Measurements from ENCODE around the gene FAM234A. TPM values are rescaled to one million over a fixed set of nuclear protein-coding genes. Genes with fewer than 3 reads are reported as not detected.

FAM234A gene
- total and polyA plus RNA-seq, 4 donors = 24.1 to 39.7 (median 27.8) TPM

DNA sequence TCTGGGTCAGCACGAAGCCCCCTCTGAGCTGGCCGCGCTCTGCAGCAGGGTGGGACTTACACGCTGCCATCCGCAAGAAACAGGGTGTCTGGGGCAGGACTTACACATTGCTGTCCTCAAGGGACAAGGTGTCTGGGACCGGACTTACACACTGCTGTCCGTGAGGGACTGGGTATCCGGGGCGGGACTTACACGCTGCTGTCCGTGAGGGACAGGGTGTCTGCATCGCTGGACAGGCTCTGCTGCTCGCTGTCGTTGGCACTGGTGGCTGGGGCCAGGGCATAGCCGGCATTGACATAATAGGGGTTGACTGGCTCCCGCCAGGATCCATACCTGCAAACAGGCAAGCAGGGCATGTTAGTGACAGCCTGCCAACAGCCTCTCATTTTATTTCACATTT, 79.7 kb downstream of the FAM234A start:
- whole genome bisulfite sequencing = 96% methylated on average over 16 of the region's 16 CpGs
- Histone ChIP-seq H3K9me3 (ENCODE audit: control insufficient read depth in 4 of 4, low read length in 3 of 4) (no peaks in the 10 kb centered on the region), H3K36me3 (ENCODE audit: control insufficient read depth in 4 of 4, insufficient read depth in 3 of 4, low read depth in 1 of 4, low read length in 3 of 4) (peaks cover 0 to 32% (median 8%) of the 10 kb centered on the region in 4 donors), H3K4me3 (ENCODE audit: low read depth in 1 of 3, low read length in 3 of 3) (no peak overlapping the region), H3K27me3 (ENCODE audit: control insufficient read depth in 4 of 4, insufficient read depth in 4 of 4, low read length in 3 of 4) (no peaks in the 10 kb centered on the region), H3K27ac (ENCODE audit: low read depth in 1 of 2, low read length in 2 of 2) (no peak overlapping the region), H3K4me1 (ENCODE audit: control insufficient read depth in 4 of 4, insufficient read depth in 4 of 4, low read length in 3 of 4) (no peaks in the 10 kb centered on the region), H3K9ac (ENCODE audit: low read depth in 1 of 2, low read length in 2 of 2) (no peak overlapping the region)
- DNase-seq (ENCODE audit: low spot score) = no peak
- TF ChIP-seq EGR1 (IDR thresholded peaks at IDR 0.05; ENCODE audit: low read depth in 2 of 2) (no peak), YY1 (IDR thresholded peaks at IDR 0.05) (no peak), FOXA2 (IDR thresholded peaks at IDR 0.05) (no peak), RAD21 (IDR thresholded peaks at IDR 0.05) (no peak), SP1 (IDR thresholded peaks at IDR 0.05) (no peak), JUND (IDR thresholded peaks at IDR 0.05) (no peak), FOXA1 (IDR thresholded peaks at IDR 0.05) (no peak), HNF4G (IDR thresholded peaks at IDR 0.05) (no peak), RXRA (IDR thresholded peaks at IDR 0.05) (no peak), TAF1 (conservative IDR thresholded peaks at IDR 0.05) (no peak), GABPA (IDR thresholded peaks at IDR 0.05 in 1 of 2, conservative IDR thresholded peaks at IDR 0.05 in 1 of 2) (no peak)
- TF ChIP-seq, protein P1, sequence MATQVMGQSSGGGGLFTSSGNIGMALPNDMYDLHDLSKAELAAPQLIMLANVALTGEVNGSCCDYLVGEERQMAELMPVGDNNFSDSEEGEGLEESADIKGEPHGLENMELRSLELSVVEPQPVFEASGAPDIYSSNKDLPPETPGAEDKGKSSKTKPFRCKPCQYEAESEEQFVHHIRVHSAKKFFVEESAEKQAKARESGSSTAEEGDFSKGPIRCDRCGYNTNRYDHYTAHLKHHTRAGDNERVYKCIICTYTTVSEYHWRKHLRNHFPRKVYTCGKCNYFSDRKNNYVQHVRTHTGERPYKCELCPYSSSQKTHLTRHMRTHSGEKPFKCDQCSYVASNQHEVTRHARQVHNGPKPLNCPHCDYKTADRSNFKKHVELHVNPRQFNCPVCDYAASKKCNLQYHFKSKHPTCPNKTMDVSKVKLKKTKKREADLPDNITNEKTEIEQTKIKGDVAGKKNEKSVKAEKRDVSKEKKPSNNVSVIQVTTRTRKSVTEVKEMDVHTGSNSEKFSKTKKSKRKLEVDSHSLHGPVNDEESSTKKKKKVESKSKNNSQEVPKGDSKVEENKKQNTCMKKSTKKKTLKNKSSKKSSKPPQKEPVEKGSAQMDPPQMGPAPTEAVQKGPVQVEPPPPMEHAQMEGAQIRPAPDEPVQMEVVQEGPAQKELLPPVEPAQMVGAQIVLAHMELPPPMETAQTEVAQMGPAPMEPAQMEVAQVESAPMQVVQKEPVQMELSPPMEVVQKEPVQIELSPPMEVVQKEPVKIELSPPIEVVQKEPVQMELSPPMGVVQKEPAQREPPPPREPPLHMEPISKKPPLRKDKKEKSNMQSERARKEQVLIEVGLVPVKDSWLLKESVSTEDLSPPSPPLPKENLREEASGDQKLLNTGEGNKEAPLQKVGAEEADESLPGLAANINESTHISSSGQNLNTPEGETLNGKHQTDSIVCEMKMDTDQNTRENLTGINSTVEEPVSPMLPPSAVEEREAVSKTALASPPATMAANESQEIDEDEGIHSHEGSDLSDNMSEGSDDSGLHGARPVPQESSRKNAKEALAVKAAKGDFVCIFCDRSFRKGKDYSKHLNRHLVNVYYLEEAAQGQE (IDR thresholded peaks at IDR 0.05) = no peak
- TF ChIP-seq, protein P2, sequence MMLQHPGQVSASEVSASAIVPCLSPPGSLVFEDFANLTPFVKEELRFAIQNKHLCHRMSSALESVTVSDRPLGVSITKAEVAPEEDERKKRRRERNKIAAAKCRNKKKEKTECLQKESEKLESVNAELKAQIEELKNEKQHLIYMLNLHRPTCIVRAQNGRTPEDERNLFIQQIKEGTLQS (IDR thresholded peaks at IDR 0.05) = no peak
- TF ChIP-seq, protein P3, sequence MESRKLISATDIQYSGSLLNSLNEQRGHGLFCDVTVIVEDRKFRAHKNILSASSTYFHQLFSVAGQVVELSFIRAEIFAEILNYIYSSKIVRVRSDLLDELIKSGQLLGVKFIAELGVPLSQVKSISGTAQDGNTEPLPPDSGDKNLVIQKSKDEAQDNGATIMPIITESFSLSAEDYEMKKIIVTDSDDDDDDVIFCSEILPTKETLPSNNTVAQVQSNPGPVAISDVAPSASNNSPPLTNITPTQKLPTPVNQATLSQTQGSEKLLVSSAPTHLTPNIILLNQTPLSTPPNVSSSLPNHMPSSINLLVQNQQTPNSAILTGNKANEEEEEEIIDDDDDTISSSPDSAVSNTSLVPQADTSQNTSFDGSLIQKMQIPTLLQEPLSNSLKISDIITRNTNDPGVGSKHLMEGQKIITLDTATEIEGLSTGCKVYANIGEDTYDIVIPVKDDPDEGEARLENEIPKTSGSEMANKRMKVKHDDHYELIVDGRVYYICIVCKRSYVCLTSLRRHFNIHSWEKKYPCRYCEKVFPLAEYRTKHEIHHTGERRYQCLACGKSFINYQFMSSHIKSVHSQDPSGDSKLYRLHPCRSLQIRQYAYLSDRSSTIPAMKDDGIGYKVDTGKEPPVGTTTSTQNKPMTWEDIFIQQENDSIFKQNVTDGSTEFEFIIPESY (IDR thresholded peaks at IDR 0.05) = no peak
- TF ChIP-seq, protein P4, sequence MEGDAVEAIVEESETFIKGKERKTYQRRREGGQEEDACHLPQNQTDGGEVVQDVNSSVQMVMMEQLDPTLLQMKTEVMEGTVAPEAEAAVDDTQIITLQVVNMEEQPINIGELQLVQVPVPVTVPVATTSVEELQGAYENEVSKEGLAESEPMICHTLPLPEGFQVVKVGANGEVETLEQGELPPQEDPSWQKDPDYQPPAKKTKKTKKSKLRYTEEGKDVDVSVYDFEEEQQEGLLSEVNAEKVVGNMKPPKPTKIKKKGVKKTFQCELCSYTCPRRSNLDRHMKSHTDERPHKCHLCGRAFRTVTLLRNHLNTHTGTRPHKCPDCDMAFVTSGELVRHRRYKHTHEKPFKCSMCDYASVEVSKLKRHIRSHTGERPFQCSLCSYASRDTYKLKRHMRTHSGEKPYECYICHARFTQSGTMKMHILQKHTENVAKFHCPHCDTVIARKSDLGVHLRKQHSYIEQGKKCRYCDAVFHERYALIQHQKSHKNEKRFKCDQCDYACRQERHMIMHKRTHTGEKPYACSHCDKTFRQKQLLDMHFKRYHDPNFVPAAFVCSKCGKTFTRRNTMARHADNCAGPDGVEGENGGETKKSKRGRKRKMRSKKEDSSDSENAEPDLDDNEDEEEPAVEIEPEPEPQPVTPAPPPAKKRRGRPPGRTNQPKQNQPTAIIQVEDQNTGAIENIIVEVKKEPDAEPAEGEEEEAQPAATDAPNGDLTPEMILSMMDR (IDR thresholded peaks at IDR 0.05; ENCODE audit: low read depth, low read length, missing input control) = no peak

DNA sequence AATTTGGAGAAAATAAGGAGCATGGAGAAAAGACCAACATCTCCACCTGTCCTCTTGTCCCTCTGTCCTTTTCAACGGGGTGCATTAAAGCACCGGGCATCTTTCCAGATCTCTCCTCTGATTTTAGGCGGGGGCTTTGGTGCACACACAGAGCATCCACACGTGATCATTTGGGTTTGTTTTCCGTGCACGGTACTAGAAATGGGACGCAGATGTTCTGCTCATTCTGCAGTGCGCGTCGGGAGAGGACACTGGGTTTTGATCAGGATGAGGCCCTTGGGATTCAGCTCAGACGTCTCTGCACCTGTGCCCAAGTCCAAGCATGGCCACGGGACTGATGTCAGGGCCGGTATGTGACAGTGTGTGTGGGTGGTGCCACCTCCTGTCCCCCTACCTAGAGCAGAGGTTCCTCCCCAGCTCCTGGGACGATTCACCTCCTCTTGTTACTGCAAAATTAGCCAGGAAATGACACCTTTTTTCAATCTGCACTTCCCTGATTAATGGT, 80.2 kb downstream of the FAM234A start:
- Histone ChIP-seq H3K9ac (ENCODE audit: low read depth in 1 of 2, low read length in 2 of 2) (no peak overlapping the region), H3K4me1 (ENCODE audit: control insufficient read depth in 4 of 4, insufficient read depth in 4 of 4, low read length in 3 of 4) (no peaks in the 10 kb centered on the region), H3K27ac (ENCODE audit: low read depth in 1 of 2, low read length in 2 of 2) (no peak overlapping the region), H3K4me3 (ENCODE audit: low read depth in 1 of 3, low read length in 3 of 3) (no peak overlapping the region), H3K36me3 (ENCODE audit: control insufficient read depth in 4 of 4, insufficient read depth in 3 of 4, low read depth in 1 of 4, low read length in 3 of 4) (peaks cover 0 to 30% (median 8%) of the 10 kb centered on the region in 4 donors), H3K27me3 (ENCODE audit: control insufficient read depth in 4 of 4, insufficient read depth in 4 of 4, low read length in 3 of 4) (no peaks in the 10 kb centered on the region), H3K9me3 (ENCODE audit: control insufficient read depth in 4 of 4, low read length in 3 of 4) (no peaks in the 10 kb centered on the region)
- TF ChIP-seq YY1 (IDR thresholded peaks at IDR 0.05) (no peak), FOXA2 (IDR thresholded peaks at IDR 0.05) (no peak), RXRA (IDR thresholded peaks at IDR 0.05) (no peak), JUND (IDR thresholded peaks at IDR 0.05) (no peak), HNF4A (conservative IDR thresholded peaks at IDR 0.05) (no peak), RAD21 (IDR thresholded peaks at IDR 0.05) (no peak)
- TF ChIP-seq, protein P2 (IDR thresholded peaks at IDR 0.05) = no peak
- 88% methylated on average over 14 of the region's 14 CpGs for whole genome bisulfite sequencing
- no peak for DNase-seq (ENCODE audit: low spot score)

Measured in liver (tissue), 9 donors.